ENCODE results near the gene CPLANE1. TPM values are rescaled to one million over a fixed set of nuclear protein-coding genes. Genes with fewer than 3 reads are reported as not detected.

The CPLANE1 gene
- total RNA-seq, 1 experiment from 2014 or later: 15.3 TPM

DNA sequence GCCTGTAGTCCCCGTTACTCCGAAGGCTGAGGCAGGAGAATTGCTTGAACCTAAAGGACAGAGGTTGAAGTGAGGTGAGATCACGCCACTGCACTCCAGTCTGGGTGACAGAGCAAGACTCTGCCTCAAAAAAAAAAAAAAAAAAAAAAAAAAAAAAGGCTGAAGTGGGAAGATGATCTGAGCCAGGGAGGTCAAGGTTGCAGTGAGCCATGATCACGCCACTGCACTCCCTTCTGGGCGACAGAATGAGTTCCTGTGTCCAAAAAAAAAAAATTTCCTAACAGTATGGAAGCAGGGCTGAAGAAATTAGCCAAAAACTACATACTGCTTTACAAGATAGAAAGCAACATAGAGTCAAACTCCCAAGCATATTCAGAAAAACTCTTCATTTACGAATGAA is 132.8 kb downstream of the CPLANE1 start:
- ChIA-PET POLR2A (no interaction called here), CTCF (no interaction called here)
- H3K36me3 ChIP-seq (ENCODE audit: control insufficient read depth, insufficient read depth, low read length): peaks cover 2% of the 10 kb centered on the region; the same call in 1 of the 2 replicates
- Mint-ChIP-seq H3K36me3 (ENCODE audit: insufficient read depth, unreplicated experiment) (peaks cover 14% of the 10 kb centered on the region), H3K27ac (ENCODE audit: unreplicated experiment) (no peak overlapping the region), H3K4me3 (ENCODE audit: unreplicated experiment) (no peak overlapping the region), H3K4me1 (ENCODE audit: low read depth, unreplicated experiment) (peaks cover 6% of the 10 kb centered on the region), H3K9me3 (ENCODE audit: unreplicated experiment) (no peaks in the 10 kb centered on the region), H3K27me3 (ENCODE audit: insufficient read depth, unreplicated experiment) (no peaks in the 10 kb centered on the region)
- H3K4me1 ChIP-seq: no peaks in the 10 kb centered on the region
- no peaks in the 10 kb centered on the region for H3K27me3 ChIP-seq (replicated peaks; ENCODE audit: control insufficient read depth, insufficient read depth, low read length)
- intact Hi-C loops (cut with micrococcal nuclease; ENCODE audit: unreplicated experiment): no loop called here
- no peaks in the 10 kb centered on the region; the same call in 1 of the 2 replicates for H3K9me3 ChIP-seq
- no peak overlapping the region for H3K4me3 ChIP-seq (ENCODE audit: low read depth, low read length)
- TF ChIP-seq, protein P1, sequence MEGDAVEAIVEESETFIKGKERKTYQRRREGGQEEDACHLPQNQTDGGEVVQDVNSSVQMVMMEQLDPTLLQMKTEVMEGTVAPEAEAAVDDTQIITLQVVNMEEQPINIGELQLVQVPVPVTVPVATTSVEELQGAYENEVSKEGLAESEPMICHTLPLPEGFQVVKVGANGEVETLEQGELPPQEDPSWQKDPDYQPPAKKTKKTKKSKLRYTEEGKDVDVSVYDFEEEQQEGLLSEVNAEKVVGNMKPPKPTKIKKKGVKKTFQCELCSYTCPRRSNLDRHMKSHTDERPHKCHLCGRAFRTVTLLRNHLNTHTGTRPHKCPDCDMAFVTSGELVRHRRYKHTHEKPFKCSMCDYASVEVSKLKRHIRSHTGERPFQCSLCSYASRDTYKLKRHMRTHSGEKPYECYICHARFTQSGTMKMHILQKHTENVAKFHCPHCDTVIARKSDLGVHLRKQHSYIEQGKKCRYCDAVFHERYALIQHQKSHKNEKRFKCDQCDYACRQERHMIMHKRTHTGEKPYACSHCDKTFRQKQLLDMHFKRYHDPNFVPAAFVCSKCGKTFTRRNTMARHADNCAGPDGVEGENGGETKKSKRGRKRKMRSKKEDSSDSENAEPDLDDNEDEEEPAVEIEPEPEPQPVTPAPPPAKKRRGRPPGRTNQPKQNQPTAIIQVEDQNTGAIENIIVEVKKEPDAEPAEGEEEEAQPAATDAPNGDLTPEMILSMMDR (IDR thresholded peaks at IDR 0.05; ENCODE audit: insufficient read depth in 1 of 2, low read depth in 1 of 2, low read length in 1 of 2, severe bottlenecking in 1 of 2, unreplicated experiment in 1 of 2): no peak
- DNase-seq: no peak
- BruUV-seq (replicated peaks): no TSS peak

DNA sequence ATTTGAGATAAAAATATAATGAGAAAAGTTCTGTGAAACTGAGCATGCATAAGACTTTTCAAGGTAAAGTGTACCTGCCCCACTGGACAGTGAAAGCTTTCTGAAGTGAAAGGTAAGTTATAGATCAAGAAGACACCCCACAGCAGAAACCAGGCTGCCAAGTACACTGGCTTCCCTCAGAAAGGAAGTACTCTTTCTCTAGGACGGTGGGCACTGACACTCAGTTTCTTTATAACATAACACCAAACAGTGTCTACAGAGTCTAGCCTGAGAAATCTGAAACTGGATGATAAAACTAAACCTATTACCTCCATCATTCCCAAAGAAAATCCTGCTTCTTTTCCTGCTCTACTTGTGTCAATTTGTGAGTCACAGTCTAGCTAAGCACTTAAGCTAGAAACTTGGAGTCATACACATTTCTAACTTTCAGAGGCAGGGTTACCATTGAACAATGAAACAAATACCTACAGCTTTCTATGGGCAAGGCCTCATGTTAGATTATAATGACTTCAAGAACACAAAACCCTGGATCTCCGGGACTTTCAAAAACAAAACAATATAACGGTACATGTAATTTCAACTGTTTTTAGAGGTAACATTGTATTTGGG is 136.7 kb downstream of the CPLANE1 start:
- H3K36me3 ChIP-seq (ENCODE audit: control insufficient read depth, insufficient read depth, low read length): peaks cover 2% of the 10 kb centered on the region; the same call in 1 of the 2 replicates
- CTCF ChIA-PET: no interaction called here
- POLR2A ChIA-PET: no interaction called here

DNA sequence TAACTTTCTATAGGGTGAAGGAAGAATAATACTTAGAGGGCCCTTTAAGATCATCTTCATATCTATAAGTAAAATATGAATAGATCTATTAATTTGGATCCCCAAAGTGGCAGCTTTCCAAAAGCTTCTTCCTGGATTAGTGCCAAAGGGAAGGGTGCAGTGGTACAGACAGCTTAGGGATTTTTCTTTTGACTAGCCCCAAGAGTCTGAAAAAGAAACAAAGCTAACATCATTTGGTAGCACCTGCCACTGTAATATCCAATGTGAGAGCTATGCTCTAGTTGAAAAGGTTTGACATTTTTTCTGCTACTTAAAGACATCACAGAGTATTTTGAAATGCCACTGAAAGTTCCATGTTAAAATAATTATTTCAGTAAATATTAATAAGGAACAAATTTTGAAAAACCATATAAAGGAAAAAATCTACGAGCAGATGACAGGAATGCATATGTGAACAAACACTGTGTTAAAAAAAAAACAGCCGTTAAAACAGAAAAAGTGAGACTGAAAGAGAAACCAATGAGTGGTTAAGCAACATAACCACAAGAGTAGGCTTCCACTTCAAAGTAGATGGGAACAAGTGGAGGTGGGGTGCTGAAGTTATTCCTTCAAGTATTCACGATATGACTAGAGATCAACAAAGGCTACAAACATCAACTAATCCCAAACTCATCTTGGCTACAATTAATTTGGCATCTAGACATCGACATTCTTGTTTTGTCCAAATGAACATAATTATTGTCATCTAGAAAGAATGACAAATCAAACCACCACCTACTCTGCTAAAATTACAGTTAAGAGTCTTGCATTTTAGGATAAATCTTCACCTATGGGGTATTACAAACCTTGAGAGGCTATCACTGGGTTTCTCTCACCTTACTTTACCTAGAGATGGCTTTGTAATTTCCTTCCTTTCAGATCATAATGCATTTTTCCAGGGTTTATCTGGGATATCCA is 137.5 kb downstream of the CPLANE1 start:
- H3K27ac Mint-ChIP-seq (ENCODE audit: unreplicated experiment): no peak overlapping the region

More for the DNA sequence above, 136.7 kb downstream of the CPLANE1 start:
- DNase-seq: no peak
- TF ChIP-seq, protein P1 (IDR thresholded peaks at IDR 0.05; ENCODE audit: insufficient read depth in 1 of 2, low read depth in 1 of 2, low read length in 1 of 2, severe bottlenecking in 1 of 2, unreplicated experiment in 1 of 2): no peak
- peaks cover 22% of the 10 kb centered on the region for H3K36me3 Mint-ChIP-seq (ENCODE audit: insufficient read depth, unreplicated experiment)
- intact Hi-C loops (cut with micrococcal nuclease; ENCODE audit: unreplicated experiment): no loop called here
- H3K27me3 Mint-ChIP-seq (ENCODE audit: insufficient read depth, unreplicated experiment): no peaks in the 10 kb centered on the region
- Histone ChIP-seq H3K9me3 (no peaks in the 10 kb centered on the region; the same call in 1 of the 2 replicates), H3K27me3 (replicated peaks; ENCODE audit: control insufficient read depth, insufficient read depth, low read length) (no peaks in the 10 kb centered on the region), H3K4me3 (ENCODE audit: low read depth, low read length) (no peak overlapping the region), H3K4me1 (peaks cover 18% of the 10 kb centered on the region)
- BruUV-seq (replicated peaks): no TSS peak
- H3K9me3 Mint-ChIP-seq (ENCODE audit: unreplicated experiment): peaks cover 17% of the 10 kb centered on the region
- peaks cover 14% of the 10 kb centered on the region for H3K4me1 Mint-ChIP-seq (ENCODE audit: low read depth, unreplicated experiment)
- H3K4me3 Mint-ChIP-seq (ENCODE audit: unreplicated experiment): no peak overlapping the region
- no peak overlapping the region for H3K27ac Mint-ChIP-seq (ENCODE audit: unreplicated experiment)

More for the DNA sequence above, 137.5 kb downstream of the CPLANE1 start:
- no TSS peak for BruUV-seq (replicated peaks)
- no peaks in the 10 kb centered on the region for H3K27me3 ChIP-seq (replicated peaks; ENCODE audit: control insufficient read depth, insufficient read depth, low read length)
- ChIA-PET CTCF (no interaction called here), POLR2A (no interaction called here)
- H3K9me3 ChIP-seq: no peaks in the 10 kb centered on the region; the same call in 1 of the 2 replicates
- TF ChIP-seq, protein P1 (IDR thresholded peaks at IDR 0.05; ENCODE audit: insufficient read depth in 1 of 2, low read depth in 1 of 2, low read length in 1 of 2, severe bottlenecking in 1 of 2, unreplicated experiment in 1 of 2): no peak
- intact Hi-C loops (cut with micrococcal nuclease; ENCODE audit: unreplicated experiment): no loop called here
- Mint-ChIP-seq H3K9me3 (ENCODE audit: unreplicated experiment) (peaks cover 17% of the 10 kb centered on the region), H3K36me3 (ENCODE audit: insufficient read depth, unreplicated experiment) (peaks cover 29% of the 10 kb centered on the region), H3K4me1 (ENCODE audit: low read depth, unreplicated experiment) (peaks cover 14% of the 10 kb centered on the region), H3K27me3 (ENCODE audit: insufficient read depth, unreplicated experiment) (no peaks in the 10 kb centered on the region), H3K4me3 (ENCODE audit: unreplicated experiment) (no peak overlapping the region)
- H3K4me3 ChIP-seq (ENCODE audit: low read depth, low read length): no peak overlapping the region
- DNase-seq: no peak
- peaks cover 2% of the 10 kb centered on the region; the same call in 1 of the 2 replicates for H3K36me3 ChIP-seq (ENCODE audit: control insufficient read depth, insufficient read depth, low read length)
- peaks cover 18% of the 10 kb centered on the region for H3K4me1 ChIP-seq
